IMR-90 (cell line): ENCODE data around the gene AP3M1. TPM values are rescaled to one million over a fixed set of nuclear protein-coding genes. Genes with fewer than 3 reads are reported as not detected.

Experiments
- ATAC-seq: fragments of 200-7000 bp; cut with Tn5 transposase; 2 replicates; pipeline ENCODE4 v1.9.1; 2020; ENCODE audit warnings: low read depth, mild to moderate bottlenecking, moderate library complexity
- BruUV-seq: library from RNA; stranded (reverse); fragments of 400-500 nt; replicated peaks from 2 replicates; lab custom pipeline; 2021; lab: Mats Ljungman, UMichigan
- CTCF ChIA-PET: fragments of 300-600 bp; formaldehyde crosslinking; extraction: SDS; loops from one replicate; lab custom pipeline; 2021; ENCODE audit warnings: antibody characterized with exemption; lab: Yijun Ruan, JAX
- POLR2A ChIA-PET: fragments of 300-600 bp; sonication (Branson Sonifier 250); formaldehyde crosslinking; loops from one replicate; lab custom pipeline; 2022; ENCODE audit warnings: antibody characterized with exemption; ENCODE audit not compliant: unreplicated experiment; lab: Charles Lee
- DNase-seq: peaks from one replicate; pipeline ENCODE4 v3.0.0; 2013
- H2AFZ ChIP-seq: replicated peaks from 2 replicates; pipeline ENCODE3; 2013; ENCODE audit warnings: low read length, mild to moderate bottlenecking; ENCODE audit not compliant: poor library complexity
- H2AK5ac ChIP-seq: 2 replicates; pipeline ENCODE4 v1.6.1; 2013; ENCODE audit warnings: low read depth, low read length, inconsistent platforms
- H2AK9ac ChIP-seq: replicated peaks from 2 replicates; pipeline ENCODE3; 2013; ENCODE audit warnings: mild to moderate bottlenecking, low read depth, low read length, moderate library complexity; ENCODE audit not compliant: poor library complexity
- H2BK120ac ChIP-seq: 2 replicates; pipeline ENCODE4 v1.6.1; 2013; ENCODE audit warnings: low read depth, low read length, inconsistent platforms
- H2BK15ac ChIP-seq: 3 replicates; pipeline ENCODE4 v1.6.1; 2013; ENCODE audit warnings: low read depth, low read length, inconsistent platforms
- H2BK20ac ChIP-seq: 2 replicates; pipeline ENCODE4 v1.6.1; 2013; ENCODE audit warnings: low read depth, mild to moderate bottlenecking, inconsistent platforms, low read length, moderate library complexity
- H2BK5ac ChIP-seq: 2 replicates; pipeline ENCODE4 v1.6.1; 2013; ENCODE audit warnings: mild to moderate bottlenecking, low read depth, low read length, inconsistent platforms; ENCODE audit not compliant: poor library complexity, severe bottlenecking
- H3K14ac ChIP-seq: replicated peaks from 2 replicates; pipeline ENCODE4 v1.6.1; 2013; ENCODE audit warnings: low read depth, low read length, inconsistent platforms
- H3K18ac ChIP-seq: 2 replicates; pipeline ENCODE4 v1.6.1; 2013; ENCODE audit warnings: low read depth, low read length, control low read depth
- H3K23ac ChIP-seq: 2 replicates; pipeline ENCODE4 v1.6.1; 2013; ENCODE audit warnings: low read depth, low read length, inconsistent platforms
- H3K27ac ChIP-seq: 2 replicates; pipeline ENCODE4 v1.5.1; 2013; ENCODE audit warnings: mild to moderate bottlenecking, control low read depth, low read length; ENCODE audit not compliant: insufficient read depth
- H3K27me3 ChIP-seq: 2 replicates; pipeline ENCODE4 v1.6.1; 2013; ENCODE audit warnings: low read length; ENCODE audit not compliant: control insufficient read depth, insufficient read depth
- H3K36me3 ChIP-seq: 2 replicates; pipeline ENCODE4 v1.6.1; 2013; ENCODE audit warnings: low read length, mixed read lengths; ENCODE audit not compliant: control insufficient read depth, insufficient read depth
- H3K4ac ChIP-seq: 2 replicates; pipeline ENCODE4 v1.6.1; 2013; ENCODE audit warnings: low read depth, low read length, inconsistent platforms
- H3K4me1 ChIP-seq: 2 replicates; pipeline ENCODE4 v1.6.1; 2013; ENCODE audit warnings: low read length, mixed read lengths; ENCODE audit not compliant: control insufficient read depth, insufficient read depth
- H3K4me2 ChIP-seq: 2 replicates; pipeline ENCODE4 v1.6.1; 2013; ENCODE audit warnings: low read depth, mild to moderate bottlenecking, control low read depth, low read length, moderate library complexity
- H3K4me3 ChIP-seq: 2 replicates; pipeline ENCODE4 v1.5.1; 2013; ENCODE audit warnings: low read depth, mild to moderate bottlenecking, control low read depth, low read length, moderate library complexity; ENCODE audit not compliant: insufficient read depth
- H3K56ac ChIP-seq: 2 replicates; pipeline ENCODE4 v1.6.1; 2013; ENCODE audit warnings: low read length, inconsistent platforms; ENCODE audit not compliant: insufficient read depth; ENCODE audit errors: extremely low read depth
- H3K79me1 ChIP-seq, 2 experiments: 2 replicates each; pipeline ENCODE4 v1.6.1; 2013; ENCODE audit warnings: low read length in 2 of 2, inconsistent platforms in 1 of 2, low read depth in 1 of 2
- H3K9ac ChIP-seq: 2 replicates; pipeline ENCODE4 v1.6.1; 2013; ENCODE audit warnings: low read depth, low read length, control low read depth
- H3K9me1 ChIP-seq: 2 replicates; pipeline ENCODE4 v1.6.1; 2013; ENCODE audit warnings: low read length, inconsistent platforms; ENCODE audit not compliant: insufficient read depth
- H3K9me3 ChIP-seq: 2 replicates; pipeline ENCODE4 v1.6.1; 2013; ENCODE audit warnings: low read length; ENCODE audit not compliant: control insufficient read depth, insufficient read depth
- H4K20me1 ChIP-seq: 2 replicates; pipeline ENCODE4 v1.6.1; 2013; ENCODE audit warnings: low read length, inconsistent platforms; ENCODE audit not compliant: insufficient read depth
- H4K5ac ChIP-seq: 2 replicates; pipeline ENCODE4 v1.6.1; 2013; ENCODE audit warnings: mild to moderate bottlenecking, low read depth, low read length, control low read depth
- H4K8ac ChIP-seq, 2 experiments: 2 replicates each; pipeline ENCODE4 v1.6.1; 2013; ENCODE audit warnings: low read depth in 2 of 2, low read length in 2 of 2, control low read depth in 1 of 2, inconsistent platforms in 1 of 2
- H4K91ac ChIP-seq: 2 replicates; pipeline ENCODE4 v1.6.1; 2013; ENCODE audit warnings: low read depth, low read length, inconsistent platforms; ENCODE audit not compliant: insufficient read depth
- BHLHE40 ChIP-seq: fragments of 150-350 bp; IDR thresholded peaks from 2 replicates; pipeline ENCODE4 v1.6.1; 2016; ENCODE audit warnings: mild to moderate bottlenecking, low read depth, low read length
- CEBPB ChIP-seq: IDR thresholded peaks from 2 replicates; pipeline ENCODE4 v1.6.1; 2012; ENCODE audit warnings: low read depth, low read length, improper control_type of control experiment
- CHD1 ChIP-seq: IDR thresholded peaks from 2 replicates; pipeline ENCODE4 v1.6.1; 2012; ENCODE audit warnings: low read depth, low read length, improper control_type of control experiment
- CTCF ChIP-seq: conservative IDR thresholded peaks from 2 replicates; pipeline ENCODE4 v1.5.1; 2012; ENCODE audit warnings: mild to moderate bottlenecking, low read depth, low read length, improper control_type of control experiment
- ELK1 ChIP-seq: fragments of 150-350 bp; IDR thresholded peaks from 2 replicates; pipeline ENCODE4 v1.6.1; 2016; ENCODE audit warnings: low read depth, mild to moderate bottlenecking, low read length, moderate library complexity, borderline replicate concordance
- FOS ChIP-seq: fragments of 150-350 bp; IDR thresholded peaks from 2 replicates; pipeline ENCODE4 v1.6.1; 2016; ENCODE audit warnings: low read depth, low read length
- MAFK ChIP-seq: IDR thresholded peaks from 2 replicates; pipeline ENCODE4 v1.6.1; 2012; ENCODE audit warnings: low read depth, low read length, improper control_type of control experiment
- MAZ ChIP-seq: IDR thresholded peaks from 2 replicates; pipeline ENCODE4 v1.6.1; 2012; ENCODE audit warnings: low read depth, mild to moderate bottlenecking, low read length, improper control_type of control experiment, moderate library complexity, borderline replicate concordance
- MXI1 ChIP-seq: IDR thresholded peaks from 2 replicates; pipeline ENCODE4 v1.6.1; 2012; ENCODE audit warnings: low read depth, mild to moderate bottlenecking, low read length, moderate library complexity, borderline replicate concordance
- NFE2L2 ChIP-seq: fragments of 150-350 bp; IDR thresholded peaks from 2 replicates; pipeline ENCODE4 v1.6.1; 2016; ENCODE audit warnings: low read depth, mild to moderate bottlenecking, low read length
- POLR2A ChIP-seq: IDR thresholded peaks from 2 replicates; pipeline ENCODE4 v1.6.1; 2012; ENCODE audit warnings: mild to moderate bottlenecking, low read depth, low read length
- RAD21 ChIP-seq: IDR thresholded peaks from 2 replicates; pipeline ENCODE4 v1.6.1; 2012; ENCODE audit warnings: low read length, improper control_type of control experiment
- RCOR1 ChIP-seq: IDR thresholded peaks from 2 replicates; pipeline ENCODE4 v1.6.1; 2012; ENCODE audit warnings: mild to moderate bottlenecking, low read length, improper control_type of control experiment; ENCODE audit not compliant: insufficient replicate concordance
- RFX5 ChIP-seq: IDR thresholded peaks from 2 replicates; pipeline ENCODE4 v1.8.0; 2012; ENCODE audit warnings: low read depth, mild to moderate bottlenecking, low read length, moderate library complexity
- SMC3 ChIP-seq: fragments of 150-350 bp; IDR thresholded peaks from 2 replicates; pipeline ENCODE4 v1.6.1; 2016; ENCODE audit warnings: low read depth, mild to moderate bottlenecking, antibody characterized with exemption, low read length, moderate library complexity
- USF2 ChIP-seq: fragments of 150-350 bp; IDR thresholded peaks from 2 replicates; pipeline ENCODE4 v1.6.1; 2017; ENCODE audit warnings: mild to moderate bottlenecking, antibody characterized with exemption, low read length, low read depth
- WGBS, 2 experiments: methylation state at CpG; one replicate each; pipeline versions ENCODE4 v1.1.5 to v1.1.7; 2013; ENCODE audit warnings: missing lambda C conversion rate in 2 of 2; ENCODE audit not compliant: insufficient read length in 1 of 2; ENCODE audit errors: extremely low coverage in 2 of 2; 5-methylcytosine and 5-hydroxymethylcytosine counted together
- dilution Hi-C: fragments of 300-500 bp; cut with HindIII; formaldehyde crosslinking; loops from one replicate; pipeline ENCODE4 v1.14.3; 2018; ENCODE audit warnings: low sequenced_read_pairs; ENCODE audit not compliant: unreplicated experiment
- in situ Hi-C: fragments of 300-500 bp; cut with MboI; formaldehyde crosslinking; loops from 3 replicates; pipeline ENCODE4 v1.14.3; 2019; ENCODE audit warnings: low sequenced_read_pairs, inconsistent platforms, mixed read lengths
- intact Hi-C: fragments of 100-400 bp; cut with micrococcal nuclease; formaldehyde crosslinking; loops from 2 replicates; pipeline ENCODE4 v1.10.0; 2022
- polyA plus RNA-seq, 3 experiments: library from polyadenylated mRNA; depleted of rRNA; stranded (reverse); fragments of >200 nt; gene quantifications; 2 replicates each; pipeline ENCODE4 v1.2.3, GENCODE V29; 2012; ENCODE audit warnings: low replicate concordance in 1 of 3
- total RNA-seq: library from RNA; depleted of rRNA; stranded (reverse); fragments of >200 nt; gene quantifications from 2 replicates; pipeline ENCODE4 v1.2.3, GENCODE V29; 2012

The AP3M1 gene
- total and polyA plus RNA-seq, 2 of the 4 experiments (the other 2 are of a cell fraction) = 26.6 to 46.4 TPM

- Histone ChIP-seq H2BK20ac (no peak overlapping the region), H3K18ac (no peak overlapping the region), H4K20me1 (peaks cover 20% of the 10 kb centered on the region), H4K5ac (no peak overlapping the region), H2AFZ (no peak overlapping the region), H3K4me2 (no peak overlapping the region), H2AK9ac (no peak overlapping the region), H2BK120ac (no peak overlapping the region), H3K27me3 (no peaks in the 10 kb centered on the region), H2AK5ac (no peak overlapping the region), H3K4ac (no peak overlapping the region), H3K27ac (no peak overlapping the region; the same call in 1 of the 2 replicates), H3K9me3 (no peaks in the 10 kb centered on the region), H3K4me3 (no peak overlapping the region), H3K79me1 (peaks cover 43 to 67% of the 10 kb centered on the region in 2 experiments), H2BK5ac (no peak overlapping the region), H4K8ac (no peak overlapping the region), H4K91ac (no peak overlapping the region), H3K9me1 (peaks cover 10% of the 10 kb centered on the region), H3K14ac (no peak overlapping the region), H2BK15ac (no peak overlapping the region), H3K4me1 (peaks cover 2% of the 10 kb centered on the region; the same call in 1 of the 2 replicates), H3K23ac (0 out of 2 replicates have a peak overlapping the region, but pooled peaks have one; percentile 55), H3K36me3 (peaks cover 76% of the 10 kb centered on the region), H3K9ac (no peak overlapping the region), H3K56ac (no peak overlapping the region)
- DNase-seq = no peak
- dilution Hi-C loops (no loop called here), in situ Hi-C loops (no loop called here), intact Hi-C loops (no loop called here)
- no peak for TF ChIP-seq CEBPB
- no peak for TF ChIP-seq BHLHE40
- no peak for TF ChIP-seq RAD21
- no peak for TF ChIP-seq FOS
- TF ChIP-seq RFX5 = no peak
- no peak for TF ChIP-seq NFE2L2
- no peak for TF ChIP-seq ELK1
- TF ChIP-seq SMC3 = no peak
- TF ChIP-seq CHD1 = no peak
- no peak for TF ChIP-seq POLR2A
- TF ChIP-seq MAFK = no peak
- TF ChIP-seq USF2 = no peak
- no peak for TF ChIP-seq RCOR1
- no peak for TF ChIP-seq MXI1
- no peak for TF ChIP-seq CTCF
- no peak for TF ChIP-seq MAZ
- BruUV-seq = no TSS peak
- ChIA-PET POLR2A (no interaction called here), CTCF (interaction anchor here (1.4 to 1.5 kb wide), 2 partner anchors 18 to 214 kb away, joined by 3 to 4 read pairs; no protein-coding TSS in a partner anchor)
- no CpG with 5 or more reads among the region's 3 CpGs for WGBS, 2 experiments
- no peak for ATAC-seq
Observed at GRCh38 chr10:74099836-74100235, 50.8 kb downstream of the AP3M1 start.
